H9 (cell line): Measurements from ENCODE around the gene BLOC1S3. TPM values are rescaled to one million over a fixed set of nuclear protein-coding genes. Genes with fewer than 3 reads are reported as not detected.

Experiments used
- DNase-seq: peaks from one replicate; pipeline ENCODE4 v3.0.0-alpha.2; 2017
- H2AFZ ChIP-seq: one replicate; pipeline ENCODE4 v1.6.1; 2013; ENCODE audit warnings: mild to moderate bottlenecking, low read length, control low read depth, moderate library complexity
- H2AK5ac ChIP-seq: 2 replicates; pipeline ENCODE4 v1.6.1; 2013; ENCODE audit warnings: low read length, control low read depth, mixed read lengths; ENCODE audit not compliant: insufficient read length
- H2BK120ac ChIP-seq: one replicate; pipeline ENCODE4 v1.6.1; 2013; ENCODE audit warnings: low read depth, mild to moderate bottlenecking, low read length, control low read depth, inconsistent platforms; ENCODE audit not compliant: poor library complexity, severe bottlenecking
- H2BK12ac ChIP-seq: 2 replicates; pipeline ENCODE4 v1.6.1; 2013; ENCODE audit warnings: low read length, control low read depth, mixed read lengths, low read depth; ENCODE audit not compliant: insufficient read length
- H2BK15ac ChIP-seq: 2 replicates; pipeline ENCODE4 v1.6.1; 2013; ENCODE audit warnings: low read depth, low read length, control low read depth
- H2BK20ac ChIP-seq: one replicate; pipeline ENCODE4 v1.6.1; 2013; ENCODE audit warnings: low read depth, mild to moderate bottlenecking, low read length, control low read depth, inconsistent platforms; ENCODE audit not compliant: poor library complexity, severe bottlenecking
- H2BK5ac ChIP-seq: 2 replicates; pipeline ENCODE4 v1.6.1; 2013; ENCODE audit warnings: low read length, control low read depth, mixed read lengths; ENCODE audit not compliant: insufficient read length
- H3K14ac ChIP-seq: 2 replicates; pipeline ENCODE4 v1.6.1; 2013; ENCODE audit warnings: low read length, control low read depth; ENCODE audit not compliant: insufficient read depth
- H3K18ac ChIP-seq: 2 replicates; pipeline ENCODE4 v1.6.1; 2013; ENCODE audit warnings: low read depth, mild to moderate bottlenecking, mixed read lengths, low read length, control low read depth; ENCODE audit not compliant: insufficient read length
- H3K23ac ChIP-seq: 2 replicates; pipeline ENCODE4 v1.6.1; 2013; ENCODE audit warnings: low read length, control low read depth, mixed read lengths, low read depth; ENCODE audit not compliant: insufficient read length
- H3K23me2 ChIP-seq: 2 replicates; pipeline ENCODE4 v1.6.1; 2013; ENCODE audit warnings: low read depth, mild to moderate bottlenecking, mixed read lengths, low read length, control low read depth; ENCODE audit not compliant: insufficient read length, poor library complexity, severe bottlenecking
- H3K27ac ChIP-seq: 2 replicates; pipeline ENCODE4 v1.5.1; 2013; ENCODE audit warnings: low read length, control low read depth, mixed read lengths, low read depth; ENCODE audit not compliant: insufficient read length
- H3K27me3 ChIP-seq: 2 replicates; pipeline ENCODE4 v1.6.1; 2013; ENCODE audit warnings: low read length, control low read depth, inconsistent platforms; ENCODE audit not compliant: insufficient read depth
- H3K4ac ChIP-seq: 2 replicates; pipeline ENCODE4 v1.6.1; 2013; ENCODE audit warnings: low read depth, mild to moderate bottlenecking, control low read depth, inconsistent platforms, low read length, moderate library complexity
- H3K4me1 ChIP-seq: 2 replicates; pipeline ENCODE4 v1.6.1; 2013; ENCODE audit warnings: low read length, control low read depth, inconsistent platforms; ENCODE audit not compliant: insufficient read depth
- H3K4me2 ChIP-seq: 2 replicates; pipeline ENCODE4 v1.6.1; 2013; ENCODE audit warnings: low read length, control low read depth, mixed read lengths; ENCODE audit not compliant: insufficient read length, insufficient read depth
- H3K56ac ChIP-seq: 2 replicates; pipeline ENCODE4 v1.6.1; 2013; ENCODE audit warnings: low read depth, mild to moderate bottlenecking, mixed read lengths, low read length, control low read depth; ENCODE audit not compliant: insufficient read length
- H3K79me1 ChIP-seq: 2 replicates; pipeline ENCODE4 v1.6.1; 2013; ENCODE audit warnings: low read depth, mild to moderate bottlenecking, moderate library complexity, low read length, control low read depth, inconsistent platforms; ENCODE audit not compliant: insufficient read depth, poor library complexity, severe bottlenecking
- H3K79me2 ChIP-seq: 2 replicates; pipeline ENCODE4 v1.6.1; 2013; ENCODE audit warnings: low read length, control low read depth, inconsistent platforms; ENCODE audit not compliant: insufficient read depth
- H3K9ac ChIP-seq: 2 replicates; pipeline ENCODE4 v1.6.1; 2013; ENCODE audit warnings: low read length, control low read depth, mixed read lengths; ENCODE audit not compliant: insufficient read length; ENCODE audit errors: extremely low read depth
- H3K9me3 ChIP-seq: one replicate; pipeline ENCODE4 v1.6.1; 2013; ENCODE audit warnings: low read depth, low read length, inconsistent platforms; ENCODE audit not compliant: control insufficient read depth
- H3T11ph ChIP-seq: one replicate; pipeline ENCODE4 v1.6.1; 2013; ENCODE audit warnings: mild to moderate bottlenecking, low read length, control low read depth, inconsistent platforms
- H4K20me1 ChIP-seq: one replicate; pipeline ENCODE4 v1.6.1; 2013; ENCODE audit not compliant: control insufficient read depth, insufficient read length, insufficient read depth
- H4K5ac ChIP-seq: 2 replicates; pipeline ENCODE4 v1.6.1; 2013; ENCODE audit warnings: low read depth, mild to moderate bottlenecking, mixed read lengths, low read length, control low read depth; ENCODE audit not compliant: insufficient read length
- H4K8ac ChIP-seq: replicated peaks from 2 replicates; pipeline ENCODE4 v1.6.1; 2013; ENCODE audit warnings: low read length, control low read depth, mixed read lengths, low read depth; ENCODE audit not compliant: insufficient read length
- H4K91ac ChIP-seq: 2 replicates; pipeline ENCODE4 v1.6.1; 2013; ENCODE audit warnings: low read depth, mild to moderate bottlenecking, moderate library complexity, mixed read lengths, low read length, control low read depth; ENCODE audit not compliant: insufficient read length
- H3K27ac Mint-ChIP-seq, 3 experiments: 2 replicates in 2 of 3; 3 replicates in 1 of 3; pipeline ENCODE4 v1.8.0; 2020 to 2021; ENCODE audit warnings: mixed read lengths in 3 of 3, mild to moderate bottlenecking in 1 of 3, moderate library complexity in 1 of 3
- H3K27me3 Mint-ChIP-seq: 2 replicates; pipeline ENCODE4 v1.8.0; 2021; ENCODE audit warnings: low read depth, mild to moderate bottlenecking, moderate library complexity, mixed read lengths
- H3K36me3 Mint-ChIP-seq, 3 experiments: 2 replicates in 2 of 3; 3 replicates in 1 of 3; pipeline ENCODE4 v1.8.0; 2020 to 2021; ENCODE audit warnings: low read depth in 3 of 3, mixed read lengths in 3 of 3; ENCODE audit not compliant: insufficient read depth in 1 of 3
- H3K4me1 Mint-ChIP-seq, 2 experiments: 2 replicates each; pipeline ENCODE4 v1.8.0; 2020; ENCODE audit warnings: mixed read lengths in 2 of 2
- H3K4me3 Mint-ChIP-seq, 2 experiments: 2 replicates in 1 of 2; 3 replicates in 1 of 2; pipeline ENCODE4 v1.8.0; 2020 to 2021; ENCODE audit warnings: mild to moderate bottlenecking in 2 of 2, mixed read lengths in 2 of 2, moderate library complexity in 1 of 2
- H3K9me3 Mint-ChIP-seq, 2 experiments: 2 replicates in 1 of 2; 3 replicates in 1 of 2; pipeline ENCODE4 v1.8.0; 2020; ENCODE audit warnings: mild to moderate bottlenecking in 2 of 2, mixed read lengths in 2 of 2, moderate library complexity in 1 of 2
- CTCF ChIP-seq: fragments of 200-600 bp; sonication (generic); conservative IDR thresholded peaks from 3 replicates; pipeline ENCODE4 v1.8.0; 2021; ENCODE audit warnings: antibody characterized with exemption, mild to moderate bottlenecking
- WGBS: extraction: QIAGEN DNeasy Blood & Tissue Kit; methylation state at CpG from one replicate; pipeline ENCODE4 v1.1.7; 2013; ENCODE audit warnings: missing lambda C conversion rate, low lambda C conversion rate, mixed read lengths; ENCODE audit not compliant: insufficient read length; ENCODE audit errors: extremely low coverage; 5-methylcytosine and 5-hydroxymethylcytosine counted together
- total RNA-seq: library from RNA; stranded (reverse); gene quantifications from 2 replicates; pipeline ENCODE4 v1.2.1, GENCODE V29; 2021

BLOC1S3 gene
- total RNA-seq, 1 experiment from 2014 or later, result 9.2 TPM

- H3K36me3 Mint-ChIP-seq, result no peaks in the 10 kb centered on the region
- no peak overlapping the region for H3K27ac Mint-ChIP-seq
- H4K8ac ChIP-seq, result no peak overlapping the region
- H3K27ac ChIP-seq, result no peak overlapping the region
- H3K79me2 ChIP-seq, result no peaks in the 10 kb centered on the region
- no peak overlapping the region for H2BK15ac ChIP-seq
- no peaks in the 10 kb centered on the region for H3K79me1 ChIP-seq
- peaks cover 21% of the 10 kb centered on the region for H3K27me3 Mint-ChIP-seq
- H2BK5ac ChIP-seq, result no peak overlapping the region
- no peak overlapping the region for H3K4me2 ChIP-seq
- no peaks in the 10 kb centered on the region for H3K27me3 ChIP-seq
- no peaks in the 10 kb centered on the region for H3K9me3 ChIP-seq
- no peak overlapping the region for H4K91ac ChIP-seq
- no CpG with 5 or more reads among the region's 12 CpGs for WGBS
- H3K14ac ChIP-seq, result no peak overlapping the region
- H3K23ac ChIP-seq, result no peak overlapping the region
- no peak overlapping the region for H3K4ac ChIP-seq
- H2BK12ac ChIP-seq, result no peak overlapping the region
- no peak overlapping the region for H2AK5ac ChIP-seq
- no peak overlapping the region for H3K18ac ChIP-seq
- H4K20me1 ChIP-seq, result no peaks in the 10 kb centered on the region
- H3K56ac ChIP-seq, result no peak overlapping the region
- H3K4me1 Mint-ChIP-seq, result peaks cover 2 to 7% of the 10 kb centered on the region in 2 experiments; a peak in 1 of 4 replicates
- no peak overlapping the region for H2BK120ac ChIP-seq
- H2BK20ac ChIP-seq, result no peak overlapping the region
- no peaks in the 10 kb centered on the region for H3K9me3 Mint-ChIP-seq
- no peaks in the 10 kb centered on the region for H3K4me1 ChIP-seq
- H3K23me2 ChIP-seq, result no peaks in the 10 kb centered on the region
- H3K4me3 Mint-ChIP-seq, result no peak overlapping the region
- TF ChIP-seq CTCF, result peak; percentile 84
- H3T11ph ChIP-seq, result no peak overlapping the region
- H3K9ac ChIP-seq, result no peak overlapping the region
- no peak overlapping the region for H4K5ac ChIP-seq
- no peak overlapping the region for H2AFZ ChIP-seq
- peak; percentile 63 for DNase-seq
Observed at GRCh38 chr19:45187421-45188100, 9.0 kb downstream of the BLOC1S3 start.
